ENCODE results near the gene RTP2.

Gene RTP2

DNA sequence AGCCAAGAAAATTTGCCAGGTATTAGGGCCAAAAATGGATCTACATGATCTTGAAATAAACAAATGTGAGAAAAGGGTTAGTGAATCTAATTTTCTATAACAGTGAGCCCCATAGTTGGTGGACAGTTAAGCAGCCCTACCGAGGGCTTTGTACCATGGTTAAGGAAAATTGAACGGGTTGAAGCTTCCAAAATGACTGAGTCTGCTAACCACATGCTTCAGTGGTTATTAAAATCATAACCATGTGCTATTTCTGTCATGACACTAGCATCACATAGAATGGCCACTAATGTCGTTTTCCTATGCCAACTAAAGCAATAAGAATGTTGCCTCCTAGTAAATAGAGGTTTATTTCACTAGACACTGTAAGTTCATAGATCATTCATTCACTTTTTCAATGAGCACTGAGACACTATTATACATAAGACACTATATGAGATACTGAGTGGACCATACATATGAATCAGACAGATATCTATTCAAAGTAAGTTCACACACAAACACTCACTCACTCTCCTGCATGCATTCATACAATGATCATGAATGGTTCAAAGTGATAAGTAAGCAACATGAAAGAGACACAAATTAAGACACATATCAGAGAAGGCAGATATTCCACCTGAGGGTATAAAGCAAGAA is 36.5 kb downstream of the RTP2 start:
- DNase-seq = no peak

DNA sequence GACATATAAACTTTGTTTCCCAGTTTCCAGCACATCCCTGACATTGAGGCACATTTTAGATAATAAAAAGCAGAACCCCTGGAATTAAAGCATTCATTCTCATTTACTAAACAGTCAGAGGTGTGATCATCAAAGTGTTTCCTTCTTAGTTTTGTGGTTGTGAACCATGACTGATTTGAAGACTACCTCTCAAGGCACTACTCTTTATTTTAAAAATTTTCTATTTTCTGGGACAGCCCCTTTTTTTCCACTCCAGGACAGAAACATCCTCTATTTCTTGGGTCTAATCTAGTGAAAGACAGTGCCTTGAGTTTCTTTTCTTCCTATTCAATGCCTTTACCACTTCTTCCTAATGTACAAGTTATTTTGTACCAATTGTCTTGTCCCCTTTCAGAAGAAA is 37.3 kb downstream of the RTP2 start:
- DNase-seq = no peak

DNA sequence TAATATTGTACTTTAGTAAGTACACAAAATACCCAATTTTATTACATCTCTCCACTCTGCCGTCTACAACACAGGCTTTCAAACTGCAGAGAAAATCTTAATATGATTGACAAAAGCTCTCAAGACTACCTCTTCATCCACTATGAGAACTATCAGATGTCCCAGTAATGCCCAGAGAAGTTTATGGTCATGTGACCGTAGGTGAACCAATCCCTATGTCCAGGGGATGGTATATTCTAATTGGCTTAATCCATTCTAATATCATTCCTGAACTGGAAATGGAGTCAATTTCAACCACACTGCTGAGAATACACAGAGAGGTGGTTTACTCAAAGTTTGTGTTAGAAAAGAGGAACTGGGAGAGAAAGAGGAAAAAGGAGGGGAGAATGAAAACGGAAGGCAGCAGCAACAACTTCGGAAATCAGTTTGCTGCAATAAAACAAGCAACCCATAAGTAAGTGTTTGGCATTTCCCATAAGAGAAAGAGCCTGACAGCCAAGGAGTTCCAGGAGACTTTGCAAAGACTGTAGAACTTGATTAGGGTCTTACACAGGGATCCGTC is 39.4 kb downstream of the RTP2 start:
- no peak for DNase-seq

- no peak for DNase-seq
Observed at GRCh38 chr3:187661267-187661666, 41.1 kb downstream of the RTP2 start.

GRCh38 chr3:187651282-187651681 is 51.1 kb downstream of the RTP2 start:
- DNase-seq = no peak

Measured in activated CD4-positive, CD25-positive, alpha-beta regulatory T cell treated with anti-CD3 and anti-CD28 coated beads, Interleukin-2, amount 50 U/mL, for 72 hours (primary cell).